Jurkat, Clone E6-1 (cell line): ENCODE data around the gene TBKBP1. TPM values are rescaled to one million over a fixed set of nuclear protein-coding genes. Genes with fewer than 3 reads are reported as not detected.
A peak's percentile ranks its signal among the peaks of the same experiment; 100 is the strongest.

ENCODE experiments used
- DNase-seq: peaks from one replicate; pipeline ENCODE4 v3.0.0-alpha.2; 2011; ENCODE audit warnings: low read depth, low spot score
- H3K4me3 ChIP-seq: 2 replicates; pipeline ENCODE4 v1.5.1; 2011; ENCODE audit warnings: mild to moderate bottlenecking, low read length, control low read depth, moderate library complexity
- polyA plus RNA-seq: library from polyadenylated mRNA; unstranded; fragments of >200 nt; gene quantifications from one replicate; pipeline ENCODE4 v1.2.1, GENCODE V29; 2012; ENCODE audit warnings: missing spikeins; ENCODE audit not compliant: insufficient read length, insufficient read depth

TBKBP1 gene
- 12.5 TPM for polyA plus RNA-seq

- DNase-seq, result no peak
- peak within 1 kb of the TSS; percentile 58 for H3K4me3 ChIP-seq
Measured at GRCh38 chr17:47693731-47694580, at the start of gene TBKBP1. TBKBP1 (plus strand) TSS chr17:47694161; CDS start chr17:47696113, 1,952 bp downstream.

GRCh38 chr17:47644324-47644723 is 49.6 kb upstream of the TBKBP1 start:
- no peak for DNase-seq
- no peak overlapping the region for H3K4me3 ChIP-seq

GRCh38 chr17:47649153-47649971 is 44.6 kb upstream of the TBKBP1 start, which contains the start of gene KPNB1:
KPNB1 (plus strand) TSS chr17:47649919; CDS start chr17:47650245, 326 bp downstream.
- peak; percentile 100 for DNase-seq
- H3K4me3 ChIP-seq, result peak within 1 kb of the TSS; percentile 98

DNA sequence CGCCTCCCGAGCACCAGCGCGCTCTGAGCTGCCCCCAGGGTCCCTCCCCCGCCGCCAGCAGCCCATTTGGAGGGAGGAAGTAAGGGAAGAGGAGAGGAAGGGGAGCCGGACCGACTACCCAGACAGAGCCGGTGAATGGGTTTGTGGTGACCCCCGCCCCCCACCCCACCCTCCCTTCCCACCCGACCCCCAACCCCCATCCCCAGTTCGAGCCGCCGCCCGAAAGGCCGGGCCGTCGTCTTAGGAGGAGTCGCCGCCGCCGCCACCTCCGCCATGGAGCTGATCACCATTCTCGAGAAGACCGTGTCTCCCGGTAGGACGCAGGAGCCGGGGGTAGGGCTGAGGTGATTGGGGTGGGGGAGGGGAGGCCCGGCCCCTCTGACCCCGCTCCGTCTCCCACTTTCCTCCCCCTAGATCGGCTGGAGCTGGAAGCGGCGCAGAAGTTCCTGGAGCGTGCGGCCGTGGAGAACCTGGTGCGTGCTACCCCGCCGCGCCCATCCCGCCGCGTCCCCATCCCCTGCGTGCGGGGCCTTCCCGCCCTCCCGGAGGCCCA is 43.9 kb upstream of the TBKBP1 start:
- H3K4me3 ChIP-seq, result peak overlapping the region; percentile 98
- no peak for DNase-seq

- DNase-seq, result peak; percentile 96
- H3K4me3 ChIP-seq, result peak overlapping the region; percentile 98
Measured at GRCh38 chr17:47650525-47651522, 43.1 kb upstream of the TBKBP1 start.

DNA sequence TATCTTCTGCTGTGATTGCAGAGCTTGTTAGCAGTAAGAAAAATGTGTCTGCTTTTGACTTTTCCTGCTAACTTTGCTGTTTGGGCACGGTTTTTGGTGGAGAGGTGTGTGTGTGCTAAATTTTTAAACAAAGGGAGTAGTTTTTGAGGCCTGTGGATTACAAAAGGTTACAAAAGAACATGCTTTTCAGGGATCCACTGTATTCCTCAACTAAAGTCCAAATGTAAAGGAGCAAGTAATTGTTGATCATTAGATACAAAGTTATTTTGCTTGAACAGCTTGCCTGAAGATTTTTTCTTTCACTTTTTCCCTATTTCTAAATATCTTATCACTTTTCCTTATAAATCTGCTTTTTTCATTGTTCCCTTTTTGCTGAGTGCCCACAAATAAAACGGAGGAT is 42.3 kb upstream of the TBKBP1 start:
- no peak for DNase-seq
- peak overlapping the region; percentile 71 for H3K4me3 ChIP-seq

DNA sequence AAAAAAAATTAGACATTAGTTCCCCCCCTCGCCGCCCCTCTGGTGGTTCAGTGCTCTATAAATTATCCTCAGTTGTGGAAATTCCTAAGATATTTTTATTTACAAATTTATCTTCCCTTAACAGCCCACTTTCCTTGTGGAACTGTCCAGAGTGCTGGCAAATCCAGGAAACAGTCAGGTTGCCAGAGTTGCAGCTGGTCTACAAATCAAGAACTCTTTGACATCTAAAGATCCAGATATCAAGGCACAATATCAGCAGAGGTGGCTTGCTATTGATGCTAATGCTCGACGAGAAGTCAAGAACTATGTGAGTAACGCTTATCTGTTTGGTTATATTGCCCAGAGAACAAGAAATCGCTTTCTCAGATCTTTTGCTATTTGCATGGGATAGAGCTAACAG is 41.4 kb upstream of the TBKBP1 start:
- no peak overlapping the region for H3K4me3 ChIP-seq
- DNase-seq, result no peak

GRCh38 chr17:47653442-47653841 is 40.5 kb upstream of the TBKBP1 start:
- no peak overlapping the region for H3K4me3 ChIP-seq
- DNase-seq, result no peak

DNA sequence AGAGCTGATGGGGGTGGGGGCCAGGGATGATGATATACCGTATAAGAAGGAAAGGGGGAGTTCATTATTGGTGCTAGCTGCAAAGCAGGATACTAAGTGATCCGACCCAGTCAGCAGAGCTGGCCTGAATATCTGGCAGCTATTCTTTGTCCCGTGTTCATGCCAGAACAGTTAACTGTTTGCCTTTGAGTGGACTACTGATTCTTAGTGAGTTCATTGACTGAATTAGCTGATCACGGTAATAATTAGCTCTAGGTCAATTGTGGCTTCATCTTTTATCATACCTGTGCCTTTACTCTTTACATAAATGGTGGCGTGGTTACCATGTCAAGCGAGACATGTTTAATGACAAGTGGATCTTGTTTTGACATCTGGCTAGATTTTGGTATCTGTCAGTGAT is 39.0 kb upstream of the TBKBP1 start:
- H3K4me3 ChIP-seq, result no peak overlapping the region
- no peak for DNase-seq

- H3K4me3 ChIP-seq, result no peak overlapping the region
- DNase-seq, result no peak
Measured at GRCh38 chr17:47660064-47660492, 33.9 kb upstream of the TBKBP1 start.

- no peak overlapping the region for H3K4me3 ChIP-seq
- DNase-seq, result peak; percentile 62
Measured at GRCh38 chr17:47663912-47664623, 29.9 kb upstream of the TBKBP1 start.

GRCh38 chr17:47664624-47664941 is 29.4 kb upstream of the TBKBP1 start:
- H3K4me3 ChIP-seq, result no peak overlapping the region
- no peak for DNase-seq

DNA sequence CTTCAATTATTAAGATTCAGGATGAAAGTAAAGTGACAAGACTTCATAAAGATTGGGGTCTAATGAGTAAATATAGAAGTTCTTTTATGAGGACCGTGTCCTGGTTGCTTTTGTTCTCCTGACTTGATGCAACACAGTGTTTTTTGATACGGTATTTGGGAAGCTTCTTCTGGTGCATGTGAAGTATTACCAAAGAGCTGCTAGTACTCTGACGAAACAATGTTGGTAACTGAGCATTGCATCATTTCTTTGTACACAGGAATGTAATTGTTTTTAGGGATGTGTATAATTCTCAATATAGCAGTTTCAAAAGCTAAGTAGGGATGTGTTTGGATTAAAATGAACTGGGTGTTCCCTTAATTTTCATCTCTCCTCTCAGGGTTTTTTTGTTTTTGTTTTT is 28.3 kb upstream of the TBKBP1 start:
- no peak overlapping the region for H3K4me3 ChIP-seq
- DNase-seq, result no peak

DNA sequence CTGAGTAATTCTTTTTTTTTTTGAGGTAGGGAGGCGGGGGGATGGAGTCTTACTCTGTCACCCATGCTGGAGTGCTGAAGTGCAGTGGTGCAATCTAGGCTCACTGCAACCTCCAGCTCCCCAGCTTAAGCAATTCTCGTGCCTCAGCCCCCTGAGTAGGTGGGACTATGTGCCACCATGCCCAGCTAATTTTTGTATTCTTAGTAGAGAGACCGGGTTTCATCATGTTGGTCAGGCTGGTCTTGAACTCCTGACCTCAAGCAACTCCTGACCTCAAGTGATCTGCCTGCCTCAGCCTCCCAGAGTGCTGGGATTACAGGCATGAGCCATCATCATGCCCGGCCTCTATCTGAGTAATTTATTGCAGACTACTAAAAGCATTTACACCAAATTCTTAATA is 24.9 kb upstream of the TBKBP1 start:
- DNase-seq, result no peak
- H3K4me3 ChIP-seq, result no peak overlapping the region

- H3K4me3 ChIP-seq, result no peak overlapping the region
- DNase-seq, result no peak
Measured at GRCh38 chr17:47670064-47670463, 23.9 kb upstream of the TBKBP1 start.

DNA sequence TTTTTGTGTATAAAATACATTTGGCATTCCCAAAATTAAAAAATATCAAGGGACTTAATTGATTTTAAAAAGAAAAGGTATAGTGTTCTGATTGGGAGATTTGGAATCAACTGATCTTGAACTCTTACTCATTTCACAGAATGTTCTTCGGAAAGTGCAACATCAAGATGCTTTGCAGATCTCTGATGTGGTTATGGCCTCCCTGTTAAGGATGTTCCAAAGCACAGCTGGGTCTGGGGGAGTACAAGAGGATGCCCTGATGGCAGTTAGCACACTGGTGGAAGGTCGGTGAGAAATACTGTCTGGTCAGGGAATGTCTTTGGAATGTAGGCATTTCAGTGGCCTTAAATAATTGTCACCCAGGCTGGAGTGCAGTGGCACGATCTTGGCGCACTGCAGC is 19.5 kb upstream of the TBKBP1 start:
- no peak for DNase-seq

GRCh38 chr17:47675380-47676198 is 18.4 kb upstream of the TBKBP1 start:
- DNase-seq, result no peak
- no peak overlapping the region for H3K4me3 ChIP-seq

More for the DNA sequence above, 19.5 kb upstream of the TBKBP1 start:
- H3K4me3 ChIP-seq, result no peak overlapping the region

DNA sequence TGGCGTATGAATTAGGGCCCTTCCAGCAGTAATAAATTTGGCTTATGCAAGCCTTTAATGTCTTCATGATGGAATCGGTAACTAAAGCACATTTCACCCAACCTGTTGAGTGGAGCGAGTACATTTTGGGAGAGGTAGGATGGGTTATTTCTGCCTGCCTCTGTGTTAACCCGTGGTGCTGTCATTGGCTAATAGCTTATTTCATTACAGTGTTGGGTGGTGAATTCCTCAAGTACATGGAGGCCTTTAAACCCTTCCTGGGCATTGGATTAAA is 17.8 kb upstream of the TBKBP1 start:
- DNase-seq, result no peak
- no peak overlapping the region for H3K4me3 ChIP-seq
